ENCODE results near the gene FANCI.

Gene FANCI

DNA sequence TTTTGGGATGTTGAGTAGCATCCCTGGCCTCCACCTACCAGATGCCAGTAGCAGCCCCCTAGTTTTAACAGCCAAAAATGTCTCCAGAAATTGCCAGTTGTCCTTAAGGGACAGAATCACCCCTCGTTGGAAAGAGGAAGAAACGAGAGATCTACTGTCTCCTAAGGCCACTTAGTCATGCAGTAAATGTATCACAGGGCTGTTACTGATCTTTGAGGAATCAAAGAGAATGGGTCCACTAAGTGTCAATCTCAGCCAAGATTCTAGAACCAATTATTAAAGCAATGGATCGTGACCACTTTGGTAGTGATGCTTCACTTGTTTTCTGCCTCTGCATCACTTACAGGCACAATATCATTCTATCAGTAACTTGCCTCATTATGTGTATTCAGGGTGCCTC is 64.5 kb downstream of the FANCI start:
- Mint-ChIP-seq H3K4me3 (no peak overlapping the region), H3K27ac (no peak overlapping the region), H3K27me3 (no peaks in the 10 kb centered on the region), H3K36me3 (ENCODE audit: low read depth) (peaks cover 88% of the 10 kb centered on the region), H3K4me1 (ENCODE audit: low read depth) (no peaks in the 10 kb centered on the region), H3K9me3 (no peaks in the 10 kb centered on the region)

DNA sequence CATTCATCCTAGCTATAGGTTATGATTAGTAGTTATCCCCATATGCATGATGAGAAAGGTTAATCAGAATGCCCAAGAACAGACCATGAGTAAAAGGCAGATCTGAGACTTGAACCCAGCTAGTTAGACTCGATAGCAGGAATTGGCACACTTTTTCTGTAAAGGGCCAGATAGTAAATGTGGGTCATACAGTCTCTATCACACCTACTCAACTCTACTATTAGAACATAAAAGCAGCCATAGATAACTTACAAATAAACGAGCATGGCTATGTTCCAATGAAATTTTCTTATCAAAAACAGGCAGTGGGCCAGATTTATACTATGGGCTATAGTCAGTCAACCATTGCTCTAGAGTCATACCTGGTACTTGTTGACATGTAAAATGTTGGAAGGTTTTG is 66.2 kb downstream of the FANCI start:
- no peaks in the 10 kb centered on the region for H3K4me1 Mint-ChIP-seq (ENCODE audit: low read depth)
- no peaks in the 10 kb centered on the region for H3K9me3 Mint-ChIP-seq
- H3K4me3 Mint-ChIP-seq, result no peak overlapping the region
- peak overlapping the region; percentile 37 for H3K27ac Mint-ChIP-seq
- H3K36me3 Mint-ChIP-seq (ENCODE audit: low read depth), result peaks cover 84% of the 10 kb centered on the region
- H3K27me3 Mint-ChIP-seq, result no peaks in the 10 kb centered on the region

DNA sequence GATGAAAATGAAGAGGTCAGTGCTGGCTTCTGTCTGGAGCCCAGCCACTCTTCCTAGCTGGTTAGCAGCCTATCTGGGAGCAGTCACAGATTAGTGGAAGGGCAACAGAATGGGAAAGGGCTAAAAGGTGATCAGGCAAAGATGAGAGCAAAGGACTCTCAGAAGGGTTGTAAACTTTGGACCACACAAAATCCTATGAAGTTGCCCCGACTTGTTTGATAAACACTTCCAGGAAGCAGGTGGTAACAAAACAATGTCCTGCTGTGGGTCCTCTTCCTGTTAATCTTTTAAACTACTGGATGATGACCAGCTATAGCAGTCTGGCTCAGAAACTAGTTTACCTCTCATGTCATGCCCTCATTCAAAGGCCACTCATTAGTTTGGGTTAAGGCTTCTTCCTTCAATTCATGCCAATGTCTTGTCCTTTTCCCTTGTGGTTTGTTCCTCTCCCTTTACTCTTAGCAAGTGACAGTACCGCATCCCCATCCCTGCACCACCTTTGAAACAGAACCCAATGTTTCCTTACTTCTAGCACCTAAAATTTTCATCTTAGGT is 71.7 kb downstream of the FANCI start:
- no peaks in the 10 kb centered on the region for H3K9me3 Mint-ChIP-seq
- H3K4me3 Mint-ChIP-seq, result no peak overlapping the region
- H3K4me1 Mint-ChIP-seq (ENCODE audit: low read depth), result peaks cover 24% of the 10 kb centered on the region
- no peaks in the 10 kb centered on the region for H3K27me3 Mint-ChIP-seq
- H3K36me3 Mint-ChIP-seq (ENCODE audit: low read depth), result peaks cover 85% of the 10 kb centered on the region
- H3K27ac Mint-ChIP-seq, result peak overlapping the region; percentile 51

DNA sequence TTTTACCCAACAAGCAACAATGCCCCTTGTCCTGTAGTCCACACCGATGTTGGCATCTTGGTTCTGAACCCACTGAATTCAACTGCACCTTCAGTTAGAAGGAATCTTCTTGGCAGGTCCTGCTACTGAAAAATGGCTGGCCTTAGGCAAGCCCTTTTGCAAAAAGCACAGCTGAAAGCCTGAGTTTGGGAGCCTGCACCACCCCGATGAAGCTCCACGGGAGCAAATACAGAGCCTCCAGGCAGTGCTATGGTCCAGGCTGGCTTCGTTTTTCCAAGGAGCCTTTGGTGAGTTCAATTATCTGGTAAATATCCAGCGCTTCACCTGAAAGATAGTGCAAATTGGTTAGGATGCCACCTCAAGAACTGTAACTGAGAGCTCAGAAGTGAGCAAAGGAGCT is 72.7 kb downstream of the FANCI start:
- H3K36me3 Mint-ChIP-seq (ENCODE audit: low read depth), result peaks cover 84% of the 10 kb centered on the region
- H3K27me3 Mint-ChIP-seq, result no peaks in the 10 kb centered on the region
- H3K9me3 Mint-ChIP-seq, result no peaks in the 10 kb centered on the region
- no peak overlapping the region for H3K4me3 Mint-ChIP-seq
- H3K27ac Mint-ChIP-seq, result peak overlapping the region; percentile 51
- peaks cover 24% of the 10 kb centered on the region for H3K4me1 Mint-ChIP-seq (ENCODE audit: low read depth)

DNA sequence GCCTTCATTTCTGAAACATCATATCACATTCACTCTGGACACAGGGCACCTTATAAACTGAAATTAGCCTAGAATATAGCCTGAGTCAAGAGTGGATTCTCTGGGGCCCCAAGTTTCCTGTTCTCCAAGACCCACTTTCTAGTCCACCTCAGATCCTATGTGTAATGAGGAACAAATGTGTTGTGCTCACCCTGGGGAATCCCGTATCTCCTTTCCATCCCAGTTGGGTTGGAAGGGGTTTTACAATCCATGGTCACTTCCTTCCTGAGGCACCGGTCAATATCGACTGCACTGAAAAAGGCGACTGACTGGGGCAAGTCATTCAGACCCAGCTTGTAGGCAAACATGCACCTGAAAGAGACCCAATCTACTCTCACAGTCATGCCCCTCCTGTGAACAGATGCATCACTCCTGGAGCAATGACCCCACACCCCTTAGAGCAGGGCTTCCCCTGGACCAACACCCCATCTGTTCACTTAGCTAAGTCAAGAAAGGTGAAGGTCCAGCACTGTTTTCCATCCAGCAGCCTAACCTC is 73.5 kb downstream of the FANCI start:
- Mint-ChIP-seq H3K9me3 (no peaks in the 10 kb centered on the region), H3K4me1 (ENCODE audit: low read depth) (peaks cover 24% of the 10 kb centered on the region), H3K36me3 (ENCODE audit: low read depth) (peaks cover 84% of the 10 kb centered on the region), H3K27ac (peak overlapping the region; percentile 80), H3K27me3 (no peaks in the 10 kb centered on the region), H3K4me3 (peak overlapping the region; percentile 34)

DNA sequence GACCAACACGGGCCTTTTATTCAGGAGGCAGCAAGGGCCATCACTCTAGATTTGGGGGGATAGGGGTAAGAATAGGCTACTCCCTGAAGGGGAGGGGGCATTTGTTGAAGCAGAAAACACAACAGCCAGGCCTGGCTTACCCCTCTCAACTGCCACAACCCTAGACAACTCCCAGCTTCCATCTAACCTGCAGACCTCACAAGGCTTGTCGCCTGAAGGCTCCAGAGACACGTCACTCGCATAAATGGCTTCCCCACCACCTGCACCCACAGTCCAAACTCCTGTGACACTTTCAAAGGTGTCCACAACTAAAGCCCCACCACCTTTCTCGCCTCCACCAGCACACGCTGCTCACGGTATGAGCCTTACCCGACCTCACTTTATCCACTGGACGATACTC is 75.9 kb downstream of the FANCI start:
- H3K9me3 Mint-ChIP-seq, result no peaks in the 10 kb centered on the region
- H3K27me3 Mint-ChIP-seq, result no peaks in the 10 kb centered on the region
- H3K36me3 Mint-ChIP-seq (ENCODE audit: low read depth), result peaks cover 83% of the 10 kb centered on the region
- H3K27ac Mint-ChIP-seq, result peak overlapping the region; percentile 21
- H3K4me1 Mint-ChIP-seq (ENCODE audit: low read depth), result peaks cover 24% of the 10 kb centered on the region
- no peak overlapping the region for H3K4me3 Mint-ChIP-seq

DNA sequence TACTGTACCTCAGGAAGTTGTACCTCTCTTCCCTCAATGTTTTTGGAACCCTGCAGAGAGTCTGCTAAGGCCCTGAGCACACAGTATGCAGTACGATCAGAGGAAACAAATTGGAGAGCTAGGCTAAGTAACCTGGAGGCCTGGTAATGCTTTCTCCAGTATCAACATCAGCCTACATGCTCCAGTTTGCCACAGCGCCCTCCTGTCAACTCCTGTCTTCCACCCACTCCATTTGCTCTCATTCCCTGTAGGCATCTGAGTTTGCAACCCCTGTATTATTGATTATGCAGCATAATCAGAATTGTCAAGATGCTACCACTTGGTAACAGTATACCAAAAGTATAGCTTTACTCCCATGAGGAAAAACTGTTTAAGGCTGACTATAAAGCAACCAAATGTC is 76.4 kb downstream of the FANCI start:
- H3K27me3 Mint-ChIP-seq, result no peaks in the 10 kb centered on the region
- peak overlapping the region; percentile 70 for H3K27ac Mint-ChIP-seq
- peaks cover 85% of the 10 kb centered on the region for H3K36me3 Mint-ChIP-seq (ENCODE audit: low read depth)
- H3K9me3 Mint-ChIP-seq, result no peaks in the 10 kb centered on the region
- no peak overlapping the region for H3K4me3 Mint-ChIP-seq
- H3K4me1 Mint-ChIP-seq (ENCODE audit: low read depth), result peaks cover 24% of the 10 kb centered on the region

DNA sequence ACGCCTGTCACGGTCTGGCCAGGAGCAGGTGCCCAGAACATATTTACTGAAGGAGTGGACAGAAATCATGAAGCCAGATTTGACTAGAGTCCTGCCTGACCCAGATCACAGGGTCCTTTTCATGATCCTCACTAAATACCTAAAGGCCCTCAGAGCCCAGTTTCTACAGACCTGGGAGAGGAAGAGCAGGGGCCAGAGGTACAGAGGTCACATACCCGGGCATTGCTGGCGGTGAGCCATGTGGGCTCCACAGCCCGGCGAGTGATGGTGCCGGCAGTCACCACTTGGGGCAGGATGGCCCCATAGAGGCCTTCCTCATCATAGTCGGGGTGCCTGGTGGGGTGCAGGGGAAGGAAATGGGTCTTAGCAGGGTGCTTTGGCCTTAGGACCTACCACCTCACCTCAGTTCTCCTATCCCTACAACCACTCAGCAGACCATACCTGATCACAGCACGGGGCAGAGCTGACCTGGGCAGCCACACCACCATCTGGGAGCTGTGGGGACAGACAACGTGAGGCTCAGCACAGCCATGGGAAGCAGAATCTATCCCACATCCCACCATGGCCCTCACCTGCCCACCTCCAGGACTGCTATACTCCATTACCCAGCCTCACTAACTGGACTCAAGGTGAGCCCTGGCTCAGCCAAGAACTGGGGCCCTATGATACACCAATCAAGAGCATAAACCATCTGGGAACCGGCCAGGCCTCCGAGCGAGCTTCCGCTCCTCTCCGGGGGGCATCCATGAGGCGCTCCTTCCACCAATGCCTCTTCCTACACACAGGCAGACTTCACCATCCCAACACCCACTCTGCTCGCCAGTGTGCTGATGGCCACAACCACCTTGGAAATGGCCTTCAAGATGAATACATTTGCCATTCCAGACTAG is 78.0 kb downstream of the FANCI start:
- Mint-ChIP-seq H3K27ac (no peak overlapping the region), H3K4me3 (no peak overlapping the region), H3K4me1 (ENCODE audit: low read depth) (peaks cover 11% of the 10 kb centered on the region), H3K9me3 (no peaks in the 10 kb centered on the region), H3K36me3 (ENCODE audit: low read depth) (peaks cover 77% of the 10 kb centered on the region), H3K27me3 (no peaks in the 10 kb centered on the region)

DNA sequence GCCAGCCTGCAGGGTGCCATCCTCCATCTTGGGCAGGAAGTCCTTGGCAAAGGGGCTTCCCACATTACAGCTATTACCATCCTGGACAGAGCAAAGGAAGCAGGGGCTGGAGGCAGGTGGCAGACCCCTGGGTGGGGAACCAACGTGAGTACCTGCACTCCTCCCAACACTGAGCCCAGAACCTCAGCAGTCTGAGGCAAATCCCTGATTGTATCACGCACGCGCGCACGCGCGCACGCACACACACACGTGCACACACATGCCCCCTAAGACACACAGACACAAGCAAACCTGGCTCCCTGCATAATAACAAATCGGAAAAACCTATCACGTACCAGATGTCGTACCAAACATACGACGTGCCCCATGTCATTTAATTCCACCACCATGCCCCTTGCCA is 79.0 kb downstream of the FANCI start:
- Mint-ChIP-seq H3K36me3 (ENCODE audit: low read depth) (peaks cover 77% of the 10 kb centered on the region), H3K27me3 (no peaks in the 10 kb centered on the region), H3K4me1 (ENCODE audit: low read depth) (peaks cover under 1% of the 10 kb centered on the region), H3K9me3 (no peaks in the 10 kb centered on the region), H3K27ac (no peak overlapping the region), H3K4me3 (no peak overlapping the region)

DNA sequence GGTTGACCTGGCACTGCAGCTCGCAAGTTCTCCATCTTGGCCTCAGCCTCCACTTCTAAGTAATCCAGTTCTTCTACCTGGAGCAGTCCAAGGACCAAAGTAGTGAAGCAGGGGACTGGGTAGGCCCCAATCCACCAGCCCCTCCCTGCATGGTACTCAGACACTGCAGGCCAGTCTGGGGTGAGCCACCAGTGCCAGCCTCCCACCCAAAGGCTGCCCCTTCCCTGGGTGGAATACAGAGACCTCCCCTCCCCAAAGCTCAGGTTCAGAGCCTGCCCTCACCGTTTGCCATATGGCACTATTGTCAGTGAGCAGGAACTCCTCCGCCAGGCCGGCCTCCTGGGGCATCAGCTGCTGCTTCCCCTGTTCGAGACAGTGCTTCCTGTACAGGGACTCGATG is 80.0 kb downstream of the FANCI start:
- Mint-ChIP-seq H3K27ac (no peak overlapping the region), H3K4me1 (ENCODE audit: low read depth) (peaks cover 3% of the 10 kb centered on the region), H3K27me3 (no peaks in the 10 kb centered on the region), H3K9me3 (no peaks in the 10 kb centered on the region), H3K4me3 (no peak overlapping the region), H3K36me3 (ENCODE audit: low read depth) (peaks cover 78% of the 10 kb centered on the region)

DNA sequence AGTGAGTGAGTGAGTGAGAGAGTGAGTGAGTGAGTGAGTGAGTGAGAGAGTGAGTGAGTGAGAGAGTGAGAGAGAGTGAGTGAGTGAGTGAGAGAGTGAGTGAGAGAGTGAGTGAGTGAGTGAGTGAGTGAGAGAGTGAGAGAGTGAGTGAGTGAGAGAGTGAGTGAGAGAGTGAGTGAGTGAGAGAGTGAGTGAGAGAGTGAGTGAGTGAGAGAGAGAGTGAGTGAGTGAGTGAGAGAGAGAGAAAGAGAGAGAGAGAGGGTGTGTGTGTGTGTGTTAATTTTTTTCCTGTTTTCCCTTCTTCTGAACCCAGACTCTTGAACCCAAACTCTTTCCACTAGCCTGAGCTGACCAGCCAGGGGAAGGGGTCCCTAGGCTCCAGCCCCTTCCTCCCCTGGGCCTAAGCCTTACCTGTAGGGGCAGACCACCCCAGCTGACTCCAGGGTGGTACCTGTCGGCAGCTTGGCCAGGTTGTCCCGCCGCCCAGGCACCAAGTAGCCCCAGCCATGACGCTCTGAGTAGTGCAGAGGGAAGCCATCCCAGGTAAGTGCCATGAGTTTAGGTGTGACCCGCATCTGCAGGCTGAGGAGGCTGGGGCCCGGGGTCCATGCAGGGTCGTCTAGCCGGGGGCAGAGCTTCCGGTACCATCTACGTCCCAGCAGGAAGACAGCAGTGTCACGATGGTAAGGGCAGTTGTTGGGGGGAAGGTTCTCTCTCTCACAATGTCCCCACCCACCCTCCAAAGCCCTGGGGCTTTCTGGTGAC is 81.4 kb downstream of the FANCI start:
- no peak overlapping the region for H3K4me3 Mint-ChIP-seq
- H3K36me3 Mint-ChIP-seq (ENCODE audit: low read depth), result peaks cover 78% of the 10 kb centered on the region
- H3K9me3 Mint-ChIP-seq, result no peaks in the 10 kb centered on the region

DNA sequence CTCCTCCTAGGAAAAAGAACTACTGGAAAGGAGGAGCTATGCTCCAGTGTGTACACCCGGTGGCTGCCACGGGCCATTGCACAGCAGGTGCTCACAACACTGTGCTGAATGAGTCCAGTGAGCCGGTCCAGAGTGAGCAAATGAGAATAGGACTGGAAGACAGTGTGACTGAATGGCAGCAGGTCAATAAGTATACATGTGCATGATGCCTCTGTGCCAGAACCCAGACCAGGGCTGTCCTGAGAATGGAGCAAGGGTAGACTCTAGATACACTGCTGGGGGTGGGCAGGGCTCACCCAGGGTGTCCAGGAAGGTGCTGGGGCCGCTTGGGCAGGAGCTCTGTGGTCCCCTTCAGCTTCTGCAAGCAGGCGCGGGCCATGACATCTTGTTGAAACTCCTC is 82.5 kb downstream of the FANCI start:
- Mint-ChIP-seq H3K9me3 (no peaks in the 10 kb centered on the region), H3K4me1 (ENCODE audit: low read depth) (peaks cover 28% of the 10 kb centered on the region)

More for the DNA sequence above, 81.4 kb downstream of the FANCI start:
- Mint-ChIP-seq H3K27me3 (no peaks in the 10 kb centered on the region), H3K4me1 (ENCODE audit: low read depth) (peaks cover 17% of the 10 kb centered on the region), H3K27ac (no peak overlapping the region)

DNA sequence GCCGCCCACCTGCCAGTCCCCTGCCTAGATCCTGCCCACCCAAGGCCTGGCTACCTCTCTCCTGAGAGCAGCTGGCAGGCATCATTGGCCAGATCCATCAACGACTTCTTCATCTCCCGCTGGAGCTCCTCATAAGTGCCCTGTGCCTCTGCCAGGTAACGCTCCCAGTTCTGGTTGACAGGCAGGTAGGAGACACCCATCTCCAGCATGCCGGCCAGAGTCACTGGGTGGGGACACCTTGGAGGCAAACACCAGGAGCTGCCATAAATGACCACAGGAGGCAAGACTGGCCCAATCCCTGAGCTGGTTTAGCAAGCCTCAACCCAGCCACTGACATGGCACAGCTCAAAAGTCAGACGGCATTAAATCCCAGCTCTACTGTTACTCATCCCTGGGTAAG is 83.3 kb downstream of the FANCI start:
- Mint-ChIP-seq H3K36me3 (ENCODE audit: low read depth) (peaks cover 82% of the 10 kb centered on the region), H3K9me3 (no peaks in the 10 kb centered on the region), H3K27ac (peak overlapping the region; percentile 19)

More for the DNA sequence above, 82.5 kb downstream of the FANCI start:
- H3K27me3 Mint-ChIP-seq, result no peaks in the 10 kb centered on the region
- peaks cover 82% of the 10 kb centered on the region for H3K36me3 Mint-ChIP-seq (ENCODE audit: low read depth)
- peak overlapping the region; percentile 38 for H3K27ac Mint-ChIP-seq
- H3K4me3 Mint-ChIP-seq, result no peak overlapping the region

DNA sequence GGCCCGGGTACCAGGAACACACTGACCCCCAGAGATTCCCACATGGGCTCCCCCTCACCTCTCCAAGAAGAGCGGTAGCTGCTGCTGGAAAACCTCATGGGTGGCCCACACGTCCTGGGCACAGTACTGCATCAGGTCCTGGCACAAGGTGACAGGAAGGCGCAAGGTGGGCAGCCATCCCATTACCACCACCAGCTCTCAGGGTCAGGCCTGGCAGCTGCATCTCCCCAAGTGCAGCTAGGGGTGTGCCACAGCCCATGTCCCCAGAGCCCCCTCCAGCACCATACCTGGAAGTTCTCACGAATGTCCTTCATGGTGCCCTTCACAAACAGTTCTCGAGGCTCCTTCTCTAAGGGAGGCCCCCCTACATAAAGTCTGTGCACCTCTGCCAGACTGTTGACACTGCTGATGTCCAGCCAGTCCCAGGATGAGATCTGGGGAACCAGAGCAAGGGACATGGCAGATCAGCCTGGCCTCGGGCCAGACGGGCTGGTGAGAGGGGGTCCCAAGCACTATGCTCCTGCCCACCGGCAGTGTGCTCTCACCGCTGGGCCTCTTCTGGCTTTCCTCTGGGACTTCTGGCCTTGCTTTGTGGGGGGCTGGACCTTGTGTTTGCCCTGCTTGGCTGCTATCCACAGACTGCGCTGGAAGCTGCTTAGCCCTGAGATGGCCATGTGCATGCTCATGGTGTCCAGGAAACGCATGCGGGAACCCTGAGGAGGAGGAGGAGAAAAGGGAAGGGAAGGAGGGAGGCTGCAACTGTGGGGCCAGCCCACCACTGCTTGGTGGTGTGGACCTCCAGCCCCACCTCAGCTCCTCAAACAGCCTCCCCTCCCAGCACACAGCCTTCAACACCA is 84.8 kb downstream of the FANCI start:
- Mint-ChIP-seq H3K9me3 (no peaks in the 10 kb centered on the region), H3K27me3 (no peaks in the 10 kb centered on the region), H3K4me1 (ENCODE audit: low read depth) (peaks cover 45% of the 10 kb centered on the region), H3K36me3 (ENCODE audit: low read depth) (peaks cover 81% of the 10 kb centered on the region), H3K4me3 (no peak overlapping the region), H3K27ac (peak overlapping the region; percentile 65)

More for the DNA sequence above, 83.3 kb downstream of the FANCI start:
- Mint-ChIP-seq H3K27me3 (no peaks in the 10 kb centered on the region), H3K4me3 (no peak overlapping the region), H3K4me1 (ENCODE audit: low read depth) (peaks cover 36% of the 10 kb centered on the region)

All from stimulated activated naive CD8-positive, alpha-beta T cell treated with anti-CD3 and anti-CD28 coated beads, Interleukin-15, Interleukin-2, amounts not matched to agents 100 ng/mL and 50 ng/mL, for 24 hours (primary cell).